ENCODE measurements around the gene CLEC10A.
A peak's percentile ranks its signal among the peaks of the same experiment; 100 is the strongest.
"Not testable (repeated sequence)": the region's sequence is repeated elsewhere in the genome, so short reads cannot be mapped to it uniquely, and the experiment has no call there.

CLEC10A gene

DNA sequence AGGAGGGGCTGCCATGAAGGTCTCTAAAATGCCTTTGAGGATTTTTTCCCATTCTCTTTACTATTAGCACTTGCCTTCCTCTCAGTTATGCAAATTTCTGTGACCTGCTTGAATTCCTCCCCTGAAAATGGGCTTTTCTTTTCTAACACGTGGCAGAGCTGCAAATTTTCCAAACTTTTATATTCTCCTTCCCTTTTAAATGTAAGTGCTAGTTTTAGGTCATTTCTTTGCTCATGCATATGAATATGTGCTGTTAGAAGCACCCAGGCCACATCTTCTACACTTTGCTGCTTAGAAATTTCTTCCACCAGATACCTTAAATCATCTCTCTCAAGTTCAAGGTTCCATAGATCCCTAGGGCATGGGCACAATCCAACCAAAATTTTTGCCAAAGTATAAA, 11.8 kb downstream of the CLEC10A start:
- no peak for DNase-seq

DNA sequence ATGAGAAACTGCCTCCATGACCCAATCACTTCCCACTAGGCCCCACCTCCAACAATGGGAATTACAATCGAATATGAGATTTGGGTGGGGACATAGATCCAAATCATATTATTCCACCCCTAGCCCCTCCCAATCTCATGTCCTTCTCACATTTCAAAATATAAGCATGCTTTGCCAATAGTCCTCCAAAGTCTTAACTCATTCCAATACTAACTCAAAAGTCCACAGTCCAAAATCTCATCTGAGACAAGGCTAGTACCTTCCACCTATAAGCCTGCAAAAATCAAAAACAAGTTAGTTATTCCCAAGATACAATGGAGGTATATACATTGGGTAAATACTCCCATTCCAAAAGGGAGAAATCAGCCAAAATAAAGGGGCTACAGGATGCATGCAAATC, 12.9 kb downstream of the CLEC10A start:
- no peak for DNase-seq

DNA sequence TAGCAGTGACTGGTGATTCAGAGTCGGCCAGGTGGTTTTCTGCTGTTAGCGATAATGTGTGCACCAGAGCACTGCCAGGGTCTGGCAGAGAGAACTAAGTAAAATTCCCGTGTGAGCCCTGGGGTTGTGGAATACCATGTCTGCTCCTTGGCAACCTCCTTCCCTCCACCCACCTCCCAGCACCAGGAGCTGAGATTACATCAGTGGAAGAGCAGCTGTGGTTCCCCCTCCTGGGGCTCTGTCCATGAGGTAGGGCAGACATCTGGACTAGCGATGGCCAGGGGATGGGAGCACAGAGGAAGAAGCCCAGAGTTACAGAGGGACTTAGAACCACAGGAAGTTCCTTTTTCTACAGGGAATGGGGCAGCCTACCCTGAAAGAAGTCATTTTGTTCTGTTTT, 15.8 kb downstream of the CLEC10A start:
- no peak for DNase-seq

- DNase-seq, result no peak
Observed at GRCh38 chr17:7063518-7064094, 16.4 kb downstream of the CLEC10A start.

DNA sequence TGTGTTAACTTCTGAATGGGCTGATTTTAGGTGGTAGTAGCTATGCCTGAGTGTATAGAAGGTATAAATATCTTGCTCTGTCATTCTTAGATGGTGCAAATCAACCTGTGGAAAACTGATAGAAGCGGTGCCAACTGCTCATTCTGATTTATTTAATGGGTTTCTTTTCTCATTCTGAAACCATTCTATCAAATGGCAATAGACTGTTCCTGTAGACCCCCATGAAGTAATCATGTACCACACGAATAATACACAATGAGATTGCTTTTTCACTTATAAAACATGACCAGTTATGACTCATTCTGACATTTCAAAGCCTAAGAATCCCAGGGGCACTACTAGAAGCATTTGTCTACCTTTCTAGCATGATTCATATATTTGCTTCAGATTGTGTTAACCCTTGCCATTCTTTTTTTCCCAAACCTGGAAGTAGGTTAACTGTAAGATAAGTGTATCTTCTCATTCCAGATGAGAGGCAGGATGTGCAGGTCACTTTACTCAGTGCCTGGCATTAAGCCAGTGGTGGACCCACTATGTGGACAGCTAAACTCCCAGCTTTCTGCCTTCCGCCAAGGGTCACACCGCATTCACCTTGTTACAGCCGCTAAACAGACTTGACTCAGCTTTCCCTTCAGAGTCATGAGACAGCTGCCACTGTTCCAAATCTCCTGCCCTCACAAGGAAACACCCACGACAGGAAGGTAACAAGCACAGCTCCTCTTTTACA, 19.7 kb downstream of the CLEC10A start:
- no peak for DNase-seq

- DNase-seq, result no peak
Observed at GRCh38 chr17:7058831-7059447, 21.1 kb downstream of the CLEC10A start.

- DNase-seq, result no peak
Observed at GRCh38 chr17:7056386-7056785, 23.7 kb downstream of the CLEC10A start.

DNA sequence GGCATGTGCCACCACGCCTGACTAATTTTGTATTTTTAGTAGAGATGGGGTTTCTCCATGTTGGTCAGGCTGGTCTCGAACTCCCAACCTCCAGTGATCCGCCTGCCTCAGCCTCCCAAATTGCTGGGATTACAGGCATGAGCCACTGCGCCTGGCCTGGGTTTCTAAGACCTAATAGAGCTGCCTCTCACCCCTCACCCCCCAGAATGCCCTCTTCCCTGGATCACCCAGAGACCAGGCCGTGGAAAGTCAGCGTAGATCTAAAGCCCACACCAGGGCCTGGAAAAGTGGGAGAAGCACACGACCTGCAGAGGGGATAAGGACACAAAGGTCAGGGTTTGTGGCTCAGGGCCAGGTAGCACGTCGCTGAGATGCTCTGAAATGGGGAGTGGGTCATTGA, 29.5 kb downstream of the CLEC10A start:
- not testable (repeated sequence) for DNase-seq

- no peak for DNase-seq
Observed at GRCh38 chr17:7048968-7049367, 31.1 kb downstream of the CLEC10A start.

GRCh38 chr17:7047566-7047965, 32.5 kb downstream of the CLEC10A start:
- no peak for DNase-seq

DNA sequence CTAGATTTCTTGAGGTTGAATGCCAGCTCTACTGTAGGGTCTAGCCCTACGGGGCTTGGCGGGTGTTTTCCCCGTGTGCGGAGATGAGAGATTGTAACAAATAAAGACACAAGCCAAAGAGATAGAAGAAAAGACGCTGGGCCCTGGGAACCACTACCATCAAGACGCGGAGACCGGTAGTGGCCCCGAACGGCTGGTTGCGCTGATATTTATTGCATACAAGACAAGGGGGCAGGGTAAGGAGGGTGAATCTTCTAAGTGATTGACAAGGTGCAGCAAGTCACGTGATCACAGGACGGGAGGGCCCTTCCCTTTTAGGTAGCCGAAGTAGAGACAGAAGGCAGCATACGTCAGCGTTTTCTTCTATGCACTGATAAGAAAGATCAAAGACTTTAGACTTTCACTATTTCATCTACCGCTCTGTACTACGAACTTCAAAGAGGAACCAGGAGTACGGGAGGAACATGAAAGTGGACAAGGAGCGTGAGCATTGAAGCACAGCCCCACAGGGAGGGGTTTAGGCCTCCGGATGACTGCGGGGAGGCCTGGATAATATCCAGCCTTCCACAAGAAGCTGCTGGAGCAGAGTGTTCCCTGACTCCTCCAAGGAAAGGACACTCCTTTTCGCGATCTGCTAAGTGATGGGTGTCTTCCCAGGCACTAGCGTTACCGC, 33.2 kb downstream of the CLEC10A start:
- not testable (repeated sequence) for DNase-seq

DNA sequence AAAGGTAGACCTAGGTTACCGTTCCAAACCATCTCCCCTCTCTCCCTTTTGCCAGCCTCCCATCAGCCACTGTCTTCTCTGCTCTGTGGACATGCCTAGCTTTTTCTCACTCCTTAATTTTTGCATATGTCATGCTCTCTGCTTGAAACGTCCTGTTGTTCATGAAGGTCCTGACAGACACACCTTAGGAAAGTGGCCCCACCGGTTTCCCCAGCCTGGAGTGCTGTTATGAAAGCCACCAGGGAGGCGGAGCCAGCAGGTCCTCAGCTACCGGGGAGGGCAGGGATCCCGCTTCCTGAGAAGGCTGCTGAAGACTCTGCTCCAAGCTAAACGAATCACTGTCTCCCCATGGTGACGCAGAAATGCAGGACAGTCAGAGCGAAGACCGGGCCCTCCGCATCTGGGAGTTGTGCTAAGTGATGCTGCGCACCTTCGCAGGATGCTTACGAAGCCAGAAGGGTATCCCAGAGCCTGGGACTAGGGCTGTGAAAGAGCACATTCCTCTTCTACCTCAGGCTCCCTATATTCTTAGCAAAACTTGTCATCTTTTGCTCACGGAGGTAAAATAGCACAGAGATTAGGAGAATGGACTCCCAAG, 33.8 kb downstream of the CLEC10A start:
- DNase-seq, result peak; percentile 52

- DNase-seq, result peak; percentile 78
Observed at GRCh38 chr17:7045492-7046126, 34.4 kb downstream of the CLEC10A start.

GRCh38 chr17:7043497-7044198, 36.4 kb downstream of the CLEC10A start, which contains the start of gene SLC16A11:
SLC16A11 (minus strand) TSS chr17:7044092; CDS start chr17:7043513, 579 bp downstream.
- peak; percentile 82 for DNase-seq

GRCh38 chr17:7043182-7043496, 36.9 kb downstream of the CLEC10A start:
- peak; percentile 10 for DNase-seq

DNA sequence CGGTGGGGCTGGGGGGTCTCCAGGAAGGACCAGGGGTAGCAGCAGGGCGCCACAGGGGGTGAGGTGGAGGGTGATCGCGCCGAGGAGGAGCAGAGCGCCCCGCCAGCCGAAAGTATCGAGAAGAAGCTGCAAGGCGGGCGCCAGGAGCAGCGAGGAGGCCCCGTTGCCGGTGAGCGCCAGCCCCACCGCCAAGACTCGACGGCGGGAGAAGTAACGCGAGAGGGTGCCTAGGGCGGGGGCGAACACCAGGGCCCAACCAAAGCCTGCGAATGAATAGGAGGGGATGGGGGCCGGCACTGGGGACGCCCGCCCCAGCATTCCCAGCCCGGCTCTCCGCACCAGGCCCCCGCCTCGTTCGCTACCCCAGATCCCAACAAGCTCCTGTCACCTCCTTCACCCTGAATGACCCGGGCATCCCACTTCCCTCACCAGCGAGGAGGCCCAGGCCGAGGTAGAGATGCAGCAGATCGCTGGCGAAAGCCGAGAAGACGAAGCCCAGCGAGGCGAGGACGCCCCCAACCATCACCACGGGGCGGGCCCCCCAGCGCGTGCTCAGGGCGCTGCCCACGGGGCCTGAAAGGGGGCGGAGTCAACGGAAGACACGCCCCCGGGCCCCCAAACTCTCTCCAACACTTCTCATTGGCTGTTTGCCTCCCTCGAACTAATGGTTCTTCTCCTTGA, 37.4 kb downstream of the CLEC10A start:
- no peak for DNase-seq

GRCh38 chr17:7041607-7042500, 38.2 kb downstream of the CLEC10A start:
- DNase-seq, result no peak

GRCh38 chr17:7039832-7040231, 40.2 kb downstream of the CLEC10A start:
- no peak for DNase-seq

- no peak for DNase-seq
Observed at GRCh38 chr17:7038025-7038862, 41.8 kb downstream of the CLEC10A start.
